Measurements from ENCODE around the gene PDCD1.
A peak's percentile ranks its signal among the peaks of the same experiment; 100 is the strongest.

Gene PDCD1

DNA sequence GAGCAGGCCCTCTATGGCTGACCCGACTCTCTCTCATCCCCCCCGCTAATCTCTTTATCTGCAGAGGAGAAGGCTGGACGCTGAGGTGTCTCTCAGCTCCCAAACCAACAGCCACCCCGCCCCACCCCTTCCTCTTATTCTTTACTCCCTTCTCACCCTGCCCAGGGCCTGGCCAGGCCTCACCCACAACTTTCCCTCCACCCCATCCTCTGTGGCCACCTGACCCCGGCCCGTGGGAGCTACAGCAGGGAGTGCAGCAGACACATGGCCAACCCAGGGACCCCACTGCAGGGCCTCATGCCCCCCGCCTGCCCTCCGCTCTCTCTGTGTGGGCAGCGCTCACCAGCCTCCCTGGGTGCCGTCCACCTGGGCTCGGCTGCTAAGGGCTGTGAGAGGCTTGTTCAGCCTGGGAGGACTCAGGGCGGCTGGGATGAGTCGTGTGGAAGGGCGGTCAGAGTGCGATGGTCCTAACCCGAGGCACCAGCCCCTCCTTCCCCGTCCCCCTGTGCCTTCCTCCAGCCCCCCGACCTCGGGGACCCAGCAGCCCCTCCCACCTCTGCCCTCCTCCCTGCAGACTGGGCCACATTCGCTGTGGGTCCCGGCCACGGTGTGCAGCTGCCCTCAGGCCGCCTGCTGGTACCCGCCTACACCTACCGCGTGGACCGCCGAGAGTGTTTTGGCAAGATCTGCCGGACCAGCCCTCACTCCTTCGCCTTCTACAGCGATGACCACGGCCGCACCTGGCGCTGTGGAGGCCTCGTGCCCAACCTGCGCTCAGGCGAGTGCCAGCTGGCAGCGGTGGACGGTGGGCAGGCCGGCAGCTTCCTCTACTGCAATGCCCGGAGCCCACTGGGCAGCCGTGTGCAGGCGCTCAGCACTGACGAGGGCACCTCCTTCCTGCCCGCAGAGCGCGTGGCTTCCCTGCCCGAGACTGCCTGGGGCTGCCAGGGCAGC, 42.9 kb downstream of the PDCD1 start:
- Histone ChIP-seq H3K27ac (ENCODE audit: low read depth, low read length) (no peak overlapping the region), H3K9ac (ENCODE audit: low read depth in 1 of 2, low read length in 2 of 2) (no peak overlapping the region), H3K4me3 (ENCODE audit: low read depth in 1 of 2, low read length in 2 of 2) (no peak overlapping the region), H3K9me3 (ENCODE audit: control insufficient read depth in 1 of 2, low read length in 2 of 2) (no peaks in the 10 kb centered on the region), H3K36me3 (ENCODE audit: control insufficient read depth in 1 of 2, insufficient read depth in 2 of 2, low read length in 2 of 2) (no peaks in the 10 kb centered on the region), H3K27me3 (ENCODE audit: control insufficient read depth in 1 of 2, insufficient read depth in 2 of 2, low read length in 2 of 2) (no peaks in the 10 kb centered on the region), H3K4me1 (ENCODE audit: control insufficient read depth in 1 of 2, insufficient read depth in 2 of 2, low read length in 2 of 2) (no peaks in the 10 kb centered on the region)

GRCh38 chr2:241814643-241815476, 43.8 kb downstream of the PDCD1 start:
- no peak overlapping the region for H3K27ac ChIP-seq (ENCODE audit: low read depth, low read length)
- no peak overlapping the region for H3K4me3 ChIP-seq (ENCODE audit: low read depth in 1 of 2, low read length in 2 of 2)
- H3K4me1 ChIP-seq (ENCODE audit: control insufficient read depth in 1 of 2, insufficient read depth in 2 of 2, low read length in 2 of 2) = no peaks in the 10 kb centered on the region
- H3K36me3 ChIP-seq (ENCODE audit: control insufficient read depth in 1 of 2, insufficient read depth in 2 of 2, low read length in 2 of 2) = no peaks in the 10 kb centered on the region
- H3K9ac ChIP-seq (ENCODE audit: low read depth in 1 of 2, low read length in 2 of 2) = no peak overlapping the region
- no peaks in the 10 kb centered on the region for H3K9me3 ChIP-seq (ENCODE audit: control insufficient read depth in 1 of 2, low read length in 2 of 2)
- no peaks in the 10 kb centered on the region for H3K27me3 ChIP-seq (ENCODE audit: control insufficient read depth in 1 of 2, insufficient read depth in 2 of 2, low read length in 2 of 2)

DNA sequence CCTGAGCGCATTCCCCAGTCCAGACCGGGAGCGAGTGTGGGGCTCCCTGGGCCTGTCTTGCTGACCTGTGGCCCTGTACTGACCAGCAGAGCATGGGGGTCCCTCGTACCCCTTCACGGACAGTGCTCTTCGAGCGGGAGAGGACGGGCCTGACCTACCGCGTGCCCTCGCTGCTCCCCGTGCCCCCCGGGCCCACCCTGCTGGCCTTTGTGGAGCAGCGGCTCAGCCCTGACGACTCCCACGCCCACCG, 44.4 kb downstream of the PDCD1 start:
- H3K4me1 ChIP-seq (ENCODE audit: control insufficient read depth in 1 of 2, insufficient read depth in 2 of 2, low read length in 2 of 2) = peaks cover 5% of the 10 kb centered on the region in 2 donors

GRCh38 chr2:241813644-241814392, 44.9 kb downstream of the PDCD1 start:
- H3K9me3 ChIP-seq (ENCODE audit: control insufficient read depth in 1 of 2, low read length in 2 of 2) = no peaks in the 10 kb centered on the region
- no peaks in the 10 kb centered on the region for H3K36me3 ChIP-seq (ENCODE audit: control insufficient read depth in 1 of 2, insufficient read depth in 2 of 2, low read length in 2 of 2)
- H3K9ac ChIP-seq (ENCODE audit: low read depth in 1 of 2, low read length in 2 of 2) = no peak overlapping the region
- no peaks in the 10 kb centered on the region for H3K27me3 ChIP-seq (ENCODE audit: control insufficient read depth in 1 of 2, insufficient read depth in 2 of 2, low read length in 2 of 2)
- H3K4me3 ChIP-seq (ENCODE audit: low read depth in 1 of 2, low read length in 2 of 2) = no peak overlapping the region
- H3K27ac ChIP-seq (ENCODE audit: low read depth, low read length) = no peak overlapping the region
- H3K4me1 ChIP-seq (ENCODE audit: control insufficient read depth in 1 of 2, insufficient read depth in 2 of 2, low read length in 2 of 2) = peaks cover 7% of the 10 kb centered on the region in 2 donors

More for the DNA sequence above, 44.4 kb downstream of the PDCD1 start:
- no peak overlapping the region for H3K27ac ChIP-seq (ENCODE audit: low read depth, low read length)
- H3K9me3 ChIP-seq (ENCODE audit: control insufficient read depth in 1 of 2, low read length in 2 of 2) = no peaks in the 10 kb centered on the region
- H3K9ac ChIP-seq (ENCODE audit: low read depth in 1 of 2, low read length in 2 of 2) = no peak overlapping the region
- no peaks in the 10 kb centered on the region for H3K36me3 ChIP-seq (ENCODE audit: control insufficient read depth in 1 of 2, insufficient read depth in 2 of 2, low read length in 2 of 2)
- H3K27me3 ChIP-seq (ENCODE audit: control insufficient read depth in 1 of 2, insufficient read depth in 2 of 2, low read length in 2 of 2) = no peaks in the 10 kb centered on the region
- no peak overlapping the region for H3K4me3 ChIP-seq (ENCODE audit: low read depth in 1 of 2, low read length in 2 of 2)

- H3K9me3 ChIP-seq (ENCODE audit: control insufficient read depth in 1 of 2, low read length in 2 of 2) = no peaks in the 10 kb centered on the region
- H3K27ac ChIP-seq (ENCODE audit: low read depth, low read length) = no peak overlapping the region
- H3K9ac ChIP-seq (ENCODE audit: low read depth in 1 of 2, low read length in 2 of 2) = no peak overlapping the region
- H3K4me3 ChIP-seq (ENCODE audit: low read depth in 1 of 2, low read length in 2 of 2) = no peak overlapping the region
- peaks cover 11 to 13% of the 10 kb centered on the region in 2 donors for H3K4me1 ChIP-seq (ENCODE audit: control insufficient read depth in 1 of 2, insufficient read depth in 2 of 2, low read length in 2 of 2)
- no peaks in the 10 kb centered on the region for H3K36me3 ChIP-seq (ENCODE audit: control insufficient read depth in 1 of 2, insufficient read depth in 2 of 2, low read length in 2 of 2)
- H3K27me3 ChIP-seq (ENCODE audit: control insufficient read depth in 1 of 2, insufficient read depth in 2 of 2, low read length in 2 of 2) = no peaks in the 10 kb centered on the region
These were observed 45.7 kb downstream of the PDCD1 start for GRCh38 chr2:241812730-241813643.

- no peak overlapping the region for H3K27ac ChIP-seq (ENCODE audit: low read depth, low read length)
- H3K9me3 ChIP-seq (ENCODE audit: control insufficient read depth in 1 of 2, low read length in 2 of 2) = no peaks in the 10 kb centered on the region
- no peaks in the 10 kb centered on the region for H3K36me3 ChIP-seq (ENCODE audit: control insufficient read depth in 1 of 2, insufficient read depth in 2 of 2, low read length in 2 of 2)
- no peak overlapping the region for H3K9ac ChIP-seq (ENCODE audit: low read depth in 1 of 2, low read length in 2 of 2)
- peaks cover 11 to 13% of the 10 kb centered on the region in 2 donors for H3K4me1 ChIP-seq (ENCODE audit: control insufficient read depth in 1 of 2, insufficient read depth in 2 of 2, low read length in 2 of 2)
- H3K4me3 ChIP-seq (ENCODE audit: low read depth in 1 of 2, low read length in 2 of 2) = no peak overlapping the region
- no peaks in the 10 kb centered on the region for H3K27me3 ChIP-seq (ENCODE audit: control insufficient read depth in 1 of 2, insufficient read depth in 2 of 2, low read length in 2 of 2)
These were observed 46.6 kb downstream of the PDCD1 start for GRCh38 chr2:241811952-241812729.

DNA sequence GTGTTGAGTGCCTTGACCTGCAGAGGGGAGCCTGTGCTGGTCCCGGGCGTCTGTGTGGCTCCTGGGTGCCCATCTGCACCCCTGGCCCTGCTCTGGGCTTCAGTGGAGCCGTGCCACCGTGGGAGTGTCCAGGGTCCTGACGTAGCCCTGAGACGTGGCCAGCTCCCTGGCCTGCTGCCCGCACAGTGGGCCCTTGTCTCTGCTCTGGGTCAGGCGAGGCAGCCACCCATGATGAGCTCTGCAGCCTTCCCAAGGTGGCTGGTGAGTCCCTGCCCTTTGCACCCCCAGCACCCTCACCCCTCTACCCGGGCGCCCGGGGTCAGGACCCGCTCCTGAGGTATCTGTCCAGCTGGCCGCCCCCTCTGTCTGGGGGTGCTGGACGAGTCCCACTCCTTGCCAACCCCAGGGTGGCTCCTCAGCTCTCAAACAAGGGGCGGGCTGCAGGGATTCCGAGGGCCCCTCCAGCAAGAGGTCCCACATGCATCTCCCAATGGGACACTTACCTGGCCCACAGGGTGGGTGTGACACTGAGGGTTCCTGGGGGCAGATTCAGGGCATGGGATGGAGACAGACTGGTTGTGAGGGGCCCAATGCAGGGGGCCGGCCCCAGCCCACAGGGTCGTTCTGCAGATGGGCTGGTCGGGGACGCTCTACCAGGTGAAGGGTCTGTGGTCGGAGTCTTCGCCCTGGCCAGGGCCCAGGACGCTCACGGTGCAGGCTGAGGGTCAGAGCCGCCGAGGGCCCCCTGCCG, 47.3 kb downstream of the PDCD1 start:
- H3K4me3 ChIP-seq (ENCODE audit: low read depth in 1 of 2, low read length in 2 of 2) = no peak overlapping the region
- no peaks in the 10 kb centered on the region for H3K36me3 ChIP-seq (ENCODE audit: control insufficient read depth in 1 of 2, insufficient read depth in 2 of 2, low read length in 2 of 2)
- no peak overlapping the region for H3K9ac ChIP-seq (ENCODE audit: low read depth in 1 of 2, low read length in 2 of 2)
- no peaks in the 10 kb centered on the region for H3K9me3 ChIP-seq (ENCODE audit: control insufficient read depth in 1 of 2, low read length in 2 of 2)
- H3K4me1 ChIP-seq (ENCODE audit: control insufficient read depth in 1 of 2, insufficient read depth in 2 of 2, low read length in 2 of 2) = peaks cover 11 to 13% of the 10 kb centered on the region in 2 donors
- no peak overlapping the region for H3K27ac ChIP-seq (ENCODE audit: low read depth, low read length)
- H3K27me3 ChIP-seq (ENCODE audit: control insufficient read depth in 1 of 2, insufficient read depth in 2 of 2, low read length in 2 of 2) = no peaks in the 10 kb centered on the region

- H3K4me3 ChIP-seq (ENCODE audit: low read depth in 1 of 2, low read length in 2 of 2) = peak overlapping the region in 1 of 2 donors; percentile 61
- no peaks in the 10 kb centered on the region for H3K36me3 ChIP-seq (ENCODE audit: control insufficient read depth in 1 of 2, insufficient read depth in 2 of 2, low read length in 2 of 2)
- no peak overlapping the region for H3K9ac ChIP-seq (ENCODE audit: low read depth in 1 of 2, low read length in 2 of 2)
- peaks cover 11 to 13% of the 10 kb centered on the region in 2 donors for H3K4me1 ChIP-seq (ENCODE audit: control insufficient read depth in 1 of 2, insufficient read depth in 2 of 2, low read length in 2 of 2)
- H3K27ac ChIP-seq (ENCODE audit: low read depth, low read length) = no peak overlapping the region
- H3K9me3 ChIP-seq (ENCODE audit: control insufficient read depth in 1 of 2, low read length in 2 of 2) = no peaks in the 10 kb centered on the region
- H3K27me3 ChIP-seq (ENCODE audit: control insufficient read depth in 1 of 2, insufficient read depth in 2 of 2, low read length in 2 of 2) = no peaks in the 10 kb centered on the region
These were observed 48.1 kb downstream of the PDCD1 start for GRCh38 chr2:241810307-241811200.
